Gastrocnemius medialis (tissue), 4 donors: ENCODE results near the gene DCUN1D1. TPM values are rescaled to one million over a fixed set of nuclear protein-coding genes. Genes with fewer than 3 reads are reported as not detected.

Source experiments
- ATAC-seq, 2 donors: fragments of 150-250 bp; one replicate each; pipeline ENCODE4 v1.9.1; 2016
- DNase-seq, 2 donors: peaks; one replicate each; pipeline ENCODE4 v3.0.0-alpha.2; 2019
- H3K27ac ChIP-seq, 4 donors: fragments of 200-600 bp; sonication (generic); 1 replicate in 1 of 4; 2 replicates in 3 of 4; pipeline ENCODE4 v1.5.1; 2016 to 2018; ENCODE audit warnings: mild to moderate bottlenecking in 2 of 4, moderate library complexity in 1 of 4
- H3K27me3 ChIP-seq, 3 donors: fragments of 200-600 bp; sonication (generic) in 2 of 3; 1 replicate in 1 of 3; 2 replicates in 2 of 3; pipeline versions ENCODE4 v1.5.1 to v1.6.0; 2016 to 2019; ENCODE audit warnings: mild to moderate bottlenecking in 1 of 3, moderate library complexity in 1 of 3
- H3K36me3 ChIP-seq, 2 donors: fragments of 200-600 bp; sonication (generic) in 1 of 2; one replicate each; pipeline ENCODE4 v1.5.1; 2017 to 2018
- H3K4me1 ChIP-seq, 2 donors: fragments of 200-600 bp; sonication (generic) in 1 of 2; one replicate each; pipeline ENCODE4 v1.5.1; 2016 to 2017; ENCODE audit warnings: mild to moderate bottlenecking in 2 of 2
- H3K4me3 ChIP-seq, 4 donors: fragments of 200-600 bp; sonication (generic) in 3 of 4; 1 replicate in 1 of 4; 2 replicates in 3 of 4; pipeline ENCODE4 v1.5.1; 2016 to 2019; ENCODE audit warnings: mild to moderate bottlenecking in 2 of 4
- H3K9me3 ChIP-seq, 3 donors: fragments of 200-600 bp; sonication (generic) in 2 of 3; 1 replicate in 1 of 3; 2 replicates in 2 of 3; pipeline ENCODE4 v1.5.1; 2016 to 2019
- CTCF ChIP-seq, 5 experiments: fragments of 450-650 bp in 3 of 5; fragments of 200-600 bp in 2 of 5; sonication (generic) in 2 of 5; IDR thresholded peaks in 4 of 5; conservative IDR thresholded peaks in 1 of 5; 1 replicate in 4 of 5; 2 replicates in 1 of 5; pipeline ENCODE4 v1.5.1; 2016 to 2019; ENCODE audit warnings: antibody characterized with exemption in 5 of 5, mild to moderate bottlenecking in 3 of 5, moderate library complexity in 3 of 5
- POLR2A ChIP-seq, 2 donors: fragments of 450-650 bp; IDR thresholded peaks; one replicate each; pipeline ENCODE4 v1.6.1; 2017; ENCODE audit warnings: antibody characterized with exemption in 2 of 2, mild to moderate bottlenecking in 2 of 2, moderate library complexity in 2 of 2
- in situ Hi-C, 4 donors: fragments of 200-750 bp; cut with MboI; loops; one replicate each; pipeline versions ENCODE4 v1.15.0 to v1.8.0; 2017; ENCODE audit warnings: low sequenced_read_pairs in 4 of 4
- intact Hi-C: fragments of 100-400 bp; cut with DNase I; formaldehyde crosslinking; loops from one replicate; pipeline ENCODE4 v1.15.1; 2023; ENCODE audit warnings: low total_unique reads
- total RNA-seq, 4 donors: library from RNA; depleted of rRNA; stranded (reverse); fragments of >200 nt; gene quantifications; one replicate each; pipeline versions ENCODE4 v1.1.0 to v1.2.3, GENCODE V29; 2016

DCUN1D1 gene
- total RNA-seq, 4 donors from 2014 or later, result 42.2 to 116 (median 54.4) TPM

GRCh38 chr3:183018421-183019192 lies 38.3 kb upstream of the DCUN1D1 start:
- Histone ChIP-seq H3K27ac (no peak overlapping the region), H3K4me3 (no peak overlapping the region), H3K9me3 (no peaks in the 10 kb centered on the region), H3K27me3 (no peaks in the 10 kb centered on the region), H3K36me3 (peaks cover 0 to 58% of the 10 kb centered on the region in 2 donors), H3K4me1 (no peaks in the 10 kb centered on the region)
- in situ Hi-C loops, result no loop called here
- no peak for ATAC-seq
- TF ChIP-seq CTCF (IDR thresholded peaks at IDR 0.05 in 4 of 5, conservative IDR thresholded peaks at IDR 0.05 in 1 of 5), result no peak
- no peak for TF ChIP-seq POLR2A (IDR thresholded peaks at IDR 0.05)
- intact Hi-C loops, result no loop called here
- no peak for DNase-seq

GRCh38 chr3:183015185-183015584 lies 34.8 kb upstream of the DCUN1D1 start:
- Histone ChIP-seq H3K4me1 (peaks cover 0 to 6% of the 10 kb centered on the region in 2 donors), H3K4me3 (no peak overlapping the region), H3K36me3 (peaks cover 0 to 35% of the 10 kb centered on the region in 2 donors), H3K27ac (no peak overlapping the region), H3K27me3 (no peaks in the 10 kb centered on the region), H3K9me3 (no peaks in the 10 kb centered on the region)
- TF ChIP-seq CTCF (IDR thresholded peaks at IDR 0.05 in 4 of 5, conservative IDR thresholded peaks at IDR 0.05 in 1 of 5), result no peak
- TF ChIP-seq POLR2A (IDR thresholded peaks at IDR 0.05), result no peak
- no peak for DNase-seq
- intact Hi-C loops (no loop called here), in situ Hi-C loops (no loop called here)
- ATAC-seq, result no peak

- no peak for TF ChIP-seq CTCF (IDR thresholded peaks at IDR 0.05 in 4 of 5, conservative IDR thresholded peaks at IDR 0.05 in 1 of 5)
- TF ChIP-seq POLR2A (IDR thresholded peaks at IDR 0.05), result no peak
- H3K9me3 ChIP-seq, result no peaks in the 10 kb centered on the region
- ATAC-seq (no peak), DNase-seq (no peak)
- intact Hi-C loops, result no loop called here
- H3K27ac ChIP-seq, result no peak overlapping the region
- no peak overlapping the region for H3K4me3 ChIP-seq
- in situ Hi-C loops, result no loop called here
- peaks cover 0 to 6% of the 10 kb centered on the region in 2 donors for H3K4me1 ChIP-seq
- no peaks in the 10 kb centered on the region for H3K27me3 ChIP-seq
- peaks cover 0 to 23% of the 10 kb centered on the region in 2 donors for H3K36me3 ChIP-seq
Measured at GRCh38 chr3:183013856-183014255, 33.5 kb upstream of the DCUN1D1 start.

GRCh38 chr3:183013074-183013473 lies 32.7 kb upstream of the DCUN1D1 start:
- no peak overlapping the region for H3K4me3 ChIP-seq
- DNase-seq (no peak), ATAC-seq (no peak)
- H3K27me3 ChIP-seq, result no peaks in the 10 kb centered on the region
- no peak overlapping the region for H3K27ac ChIP-seq
- H3K36me3 ChIP-seq, result peaks cover 0 to 18% of the 10 kb centered on the region in 2 donors
- no peak for TF ChIP-seq CTCF (IDR thresholded peaks at IDR 0.05 in 4 of 5, conservative IDR thresholded peaks at IDR 0.05 in 1 of 5)
- TF ChIP-seq POLR2A (IDR thresholded peaks at IDR 0.05), result no peak
- peaks cover 0 to 6% of the 10 kb centered on the region in 2 donors for H3K4me1 ChIP-seq
- intact Hi-C loops (no loop called here), in situ Hi-C loops (no loop called here)
- H3K9me3 ChIP-seq, result no peaks in the 10 kb centered on the region
